HEK293T (cell line): ENCODE data around the gene ALOX5.
"Not testable (repeated sequence)": the region's sequence is repeated elsewhere in the genome, so short reads cannot be mapped to it uniquely, and the experiment has no call there.

Source experiments
- BHLHE40 ChIP-seq: fragments of 450-650 bp; IDR thresholded peaks from 2 replicates; pipeline ENCODE4 v1.6.1; 2016; ENCODE audit warnings: mild to moderate bottlenecking, moderate library complexity, borderline replicate concordance
- ELF4 ChIP-seq: fragments of 450-650 bp; IDR thresholded peaks from 2 replicates; pipeline ENCODE4 v1.6.1; 2017; ENCODE audit warnings: antibody characterized with exemption
- FOXK2 ChIP-seq: fragments of 450-650 bp; IDR thresholded peaks from 2 replicates; pipeline ENCODE4 v1.6.1; 2016; ENCODE audit warnings: mild to moderate bottlenecking
- FOXM1 ChIP-seq: fragments of 450-650 bp; IDR thresholded peaks from 2 replicates; pipeline ENCODE4 v1.6.1; 2017; ENCODE audit warnings: mild to moderate bottlenecking, borderline replicate concordance
- SP1 ChIP-seq: fragments of 450-650 bp; IDR thresholded peaks from 2 replicates; pipeline ENCODE4 v1.6.1; 2017
- SUZ12 ChIP-seq: fragments of 450-650 bp; IDR thresholded peaks from 2 replicates; pipeline ENCODE4 v1.6.1; 2016; ENCODE audit warnings: mild to moderate bottlenecking
- TARDBP ChIP-seq: fragments of 450-650 bp; IDR thresholded peaks from 2 replicates; pipeline ENCODE4 v1.6.1; 2016
- ZNF384 ChIP-seq: fragments of 450-650 bp; IDR thresholded peaks from 2 replicates; pipeline ENCODE4 v1.6.1; 2016

DNA sequence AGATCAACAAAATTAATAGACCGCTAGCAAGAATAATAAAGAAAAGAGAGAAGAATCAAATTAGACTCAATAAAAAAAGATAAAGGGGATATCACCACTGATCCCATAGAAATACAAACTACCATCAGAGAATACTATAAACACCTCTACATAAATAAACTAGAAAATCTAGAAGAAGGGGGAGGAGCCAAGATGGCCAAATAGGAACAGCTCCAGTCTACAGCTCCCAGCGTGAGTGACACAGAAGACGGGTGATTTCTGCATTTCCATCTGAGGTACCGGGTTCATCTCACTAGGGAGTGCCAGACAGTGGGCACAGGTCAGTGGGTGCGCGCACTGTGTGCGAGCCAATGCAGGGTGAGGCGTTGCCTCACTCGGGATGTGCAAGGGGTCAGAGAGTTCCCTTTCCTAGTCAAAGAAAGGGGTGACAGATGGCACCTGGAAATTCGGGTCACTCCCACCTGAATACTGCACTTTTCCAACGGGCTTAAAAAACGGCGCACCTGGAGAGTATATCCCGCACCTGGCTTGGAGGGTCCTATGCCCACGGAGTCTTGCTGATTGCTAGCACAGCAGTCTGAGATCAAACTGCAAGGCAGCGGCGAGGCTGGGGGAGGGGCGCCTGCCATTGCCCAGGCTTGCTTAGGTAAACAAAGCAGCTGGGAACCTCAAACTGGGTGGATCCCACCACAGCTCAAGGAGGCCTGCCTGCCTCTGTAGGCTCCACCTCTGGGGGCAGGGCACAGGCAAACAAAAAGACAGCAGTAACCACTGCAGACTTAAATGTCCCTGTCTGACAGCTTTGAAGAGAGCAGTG, 11.8 kb upstream of the ALOX5 start:
- TF ChIP-seq ZNF384, SUZ12, FOXM1, BHLHE40, FOXK2, TARDBP, ELF4, SP1: not testable (repeated sequence)
